Mesenteric fat pad (tissue), 1 donor: ENCODE results near the gene NRP2. TPM values are rescaled to one million over a fixed set of nuclear protein-coding genes. Genes with fewer than 3 reads are reported as not detected.
A peak's percentile ranks its signal among the peaks of the same experiment; 100 is the strongest.

ENCODE experiments used
- DNase-seq: peaks from one replicate; pipeline ENCODE4 v3.0.0-alpha.2; 2020; ENCODE audit warnings: low spot score
- total RNA-seq: library from RNA; stranded (reverse); fragmentation: NEBNext Ultra II Directional; extraction: Animal tissue kit (Norgen Biotek cat#: 25700); gene quantifications from one replicate; pipeline ENCODE4 v1.2.1, GENCODE V29; 2021
- donor health status: DM: yes; HTN: yes; CAD: no.

NRP2 gene
- total RNA-seq, 1 donor from 2014 or later, result 66.7 TPM

- DNase-seq, result no peak
These were observed 47.9 kb downstream of the NRP2 start for GRCh38 chr2:205730191-205730590.

GRCh38 chr2:205730701-205731582, 48.6 kb downstream of the NRP2 start:
- no peak for DNase-seq

- no peak for DNase-seq
These were observed 49.3 kb downstream of the NRP2 start for GRCh38 chr2:205731583-205731981.

- DNase-seq, result no peak
These were observed 50.0 kb downstream of the NRP2 start for GRCh38 chr2:205732314-205732713.

GRCh38 chr2:205733082-205733481, 50.8 kb downstream of the NRP2 start:
- no peak for DNase-seq

- no peak for DNase-seq
These were observed 51.3 kb downstream of the NRP2 start for GRCh38 chr2:205733648-205734047.

- DNase-seq, result no peak
These were observed 52.2 kb downstream of the NRP2 start for GRCh38 chr2:205734436-205735037.

- DNase-seq, result no peak
These were observed 56.0 kb downstream of the NRP2 start for GRCh38 chr2:205738117-205738968.

- DNase-seq, result no peak
These were observed 57.3 kb downstream of the NRP2 start for GRCh38 chr2:205739620-205740019.

GRCh38 chr2:205740381-205740780, 58.1 kb downstream of the NRP2 start:
- DNase-seq, result no peak

GRCh38 chr2:205741256-205741978, 59.1 kb downstream of the NRP2 start:
- DNase-seq, result no peak

GRCh38 chr2:205743137-205743536, 60.8 kb downstream of the NRP2 start:
- no peak for DNase-seq

GRCh38 chr2:205744074-205744591, 61.8 kb downstream of the NRP2 start:
- no peak for DNase-seq

- DNase-seq, result no peak
These were observed 63.5 kb downstream of the NRP2 start for GRCh38 chr2:205745661-205746419.

- no peak for DNase-seq
These were observed 64.1 kb downstream of the NRP2 start for GRCh38 chr2:205746420-205746785.

- no peak for DNase-seq
These were observed 65.6 kb downstream of the NRP2 start for GRCh38 chr2:205747829-205748386.

GRCh38 chr2:205748639-205749038, 66.3 kb downstream of the NRP2 start:
- DNase-seq, result no peak

- no peak for DNase-seq
These were observed 66.8 kb downstream of the NRP2 start for GRCh38 chr2:205749078-205749477.

GRCh38 chr2:205750797-205751196, 68.5 kb downstream of the NRP2 start:
- no peak for DNase-seq

- peak; percentile 30 for DNase-seq
These were observed 69.3 kb downstream of the NRP2 start for GRCh38 chr2:205751569-205752031.
